Left ventricle myocardium inferior (tissue), 1 donor: ENCODE data around the gene ZBTB46. TPM values are rescaled to one million over a fixed set of nuclear protein-coding genes. Genes with fewer than 3 reads are reported as not detected.
A peak's percentile ranks its signal among the peaks of the same experiment; 100 is the strongest.
"Not testable (repeated sequence)": the region's sequence is repeated elsewhere in the genome, so short reads cannot be mapped to it uniquely, and the experiment has no call there.

Experiments
- DNase-seq: peaks from one replicate; pipeline ENCODE4 v3.0.0-alpha.2; 2020
- H3K27ac ChIP-seq: fragments of 200-600 bp; replicated peaks from 2 replicates; pipeline ENCODE4 v1.8.0; 2021
- H3K27me3 ChIP-seq: fragments of 200-600 bp; 2 replicates; pipeline ENCODE4 v1.8.0; 2021; ENCODE audit warnings: low read depth
- H3K36me3 ChIP-seq: fragments of 200-600 bp; 2 replicates; pipeline ENCODE4 v1.8.0; 2021
- H3K4me1 ChIP-seq: fragments of 200-600 bp; 2 replicates; pipeline ENCODE4 v1.8.0; 2021
- H3K4me3 ChIP-seq: fragments of 200-600 bp; 2 replicates; pipeline ENCODE4 v1.8.0; 2021; ENCODE audit warnings: mild to moderate bottlenecking, moderate library complexity
- H3K9me3 ChIP-seq: fragments of 200-600 bp; replicated peaks from 2 replicates; pipeline ENCODE4 v1.8.0; 2021
- intact Hi-C: fragments of 100-400 bp; cut with micrococcal nuclease; formaldehyde crosslinking; loops from one replicate; pipeline ENCODE4 v1.11.0; 2022
- total RNA-seq: library from RNA; stranded (reverse); fragmentation: NEBNext Ultra II Directional; extraction: Animal tissue kit (Norgen Biotek cat#: 25700); gene quantifications from one replicate; pipeline ENCODE4 v1.2.1, GENCODE V29; 2021
- TF ChIP-seq, protein P1 (sequence below): fragments of 200-600 bp; IDR thresholded peaks from 2 replicates; pipeline ENCODE4 v1.8.0; 2021; ENCODE audit warnings: antibody characterized with exemption, mild to moderate bottlenecking, borderline replicate concordance
- donor health status: DM: no; HTN: yes; CAD: no; lungs with severe emphysema.

ZBTB46 gene
- total RNA-seq, 1 donor from 2014 or later: 13.6 TPM

DNA sequence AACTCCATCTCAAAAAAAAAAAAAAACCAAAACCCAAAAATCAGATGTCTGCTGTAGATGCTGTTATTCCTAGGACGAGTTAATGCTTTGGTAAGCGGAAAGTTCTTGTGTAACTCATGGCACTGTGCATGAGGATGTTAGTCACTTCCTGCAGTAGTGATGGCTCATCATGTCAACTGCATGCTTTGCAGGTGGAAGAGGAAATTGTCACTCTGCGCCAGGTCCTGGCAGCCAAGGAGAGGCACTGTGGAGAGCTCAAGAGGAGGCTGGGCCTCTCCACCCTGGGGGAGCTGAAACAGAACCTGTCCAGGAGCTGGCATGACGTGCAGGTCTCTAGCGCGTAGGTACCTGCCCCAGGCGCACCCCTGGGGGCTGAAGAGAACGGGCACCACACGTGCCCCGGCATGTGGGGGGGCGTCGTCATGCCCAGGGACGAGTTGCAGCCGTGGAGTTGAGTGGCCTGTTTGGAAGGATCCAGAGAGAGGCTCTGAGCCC is 42.5 kb upstream of the ZBTB46 start:
- TF ChIP-seq, protein P1, sequence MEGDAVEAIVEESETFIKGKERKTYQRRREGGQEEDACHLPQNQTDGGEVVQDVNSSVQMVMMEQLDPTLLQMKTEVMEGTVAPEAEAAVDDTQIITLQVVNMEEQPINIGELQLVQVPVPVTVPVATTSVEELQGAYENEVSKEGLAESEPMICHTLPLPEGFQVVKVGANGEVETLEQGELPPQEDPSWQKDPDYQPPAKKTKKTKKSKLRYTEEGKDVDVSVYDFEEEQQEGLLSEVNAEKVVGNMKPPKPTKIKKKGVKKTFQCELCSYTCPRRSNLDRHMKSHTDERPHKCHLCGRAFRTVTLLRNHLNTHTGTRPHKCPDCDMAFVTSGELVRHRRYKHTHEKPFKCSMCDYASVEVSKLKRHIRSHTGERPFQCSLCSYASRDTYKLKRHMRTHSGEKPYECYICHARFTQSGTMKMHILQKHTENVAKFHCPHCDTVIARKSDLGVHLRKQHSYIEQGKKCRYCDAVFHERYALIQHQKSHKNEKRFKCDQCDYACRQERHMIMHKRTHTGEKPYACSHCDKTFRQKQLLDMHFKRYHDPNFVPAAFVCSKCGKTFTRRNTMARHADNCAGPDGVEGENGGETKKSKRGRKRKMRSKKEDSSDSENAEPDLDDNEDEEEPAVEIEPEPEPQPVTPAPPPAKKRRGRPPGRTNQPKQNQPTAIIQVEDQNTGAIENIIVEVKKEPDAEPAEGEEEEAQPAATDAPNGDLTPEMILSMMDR: no peak
- Histone ChIP-seq H3K4me3 (no peak overlapping the region), H3K4me1 (peaks cover 22% of the 10 kb centered on the region), H3K27me3 (no peaks in the 10 kb centered on the region), H3K9me3 (no peaks in the 10 kb centered on the region), H3K27ac (peak overlapping the region; percentile 47), H3K36me3 (peaks cover 99% of the 10 kb centered on the region)
- DNase-seq: no peak
- intact Hi-C loops: no loop called here

DNA sequence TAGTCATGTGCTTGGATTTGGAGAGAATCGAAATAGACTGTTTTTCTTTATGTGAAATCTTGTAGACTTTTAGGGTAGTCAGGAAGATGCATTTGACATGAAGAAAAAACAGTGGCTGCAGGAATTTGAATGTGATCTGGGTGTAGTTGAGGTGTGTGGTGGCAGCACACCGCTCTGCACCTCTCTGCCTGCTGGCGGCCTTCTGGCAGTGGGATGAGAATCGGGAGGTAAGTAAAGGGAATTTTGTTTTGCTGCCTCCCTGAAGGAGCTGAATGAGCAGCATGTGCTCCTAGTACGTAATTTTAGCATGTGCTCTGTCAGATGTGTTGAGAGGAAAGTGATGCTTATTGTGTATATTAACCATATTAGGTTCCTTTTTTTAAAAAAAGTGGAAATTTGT is 37.2 kb upstream of the ZBTB46 start:
- peaks cover 39% of the 10 kb centered on the region for H3K4me1 ChIP-seq
- intact Hi-C loops: loop anchor here (10.0 kb wide), 1 partner anchor 53 kb away; no protein-coding TSS in a partner anchor
- TF ChIP-seq, protein P1: no peak

DNA sequence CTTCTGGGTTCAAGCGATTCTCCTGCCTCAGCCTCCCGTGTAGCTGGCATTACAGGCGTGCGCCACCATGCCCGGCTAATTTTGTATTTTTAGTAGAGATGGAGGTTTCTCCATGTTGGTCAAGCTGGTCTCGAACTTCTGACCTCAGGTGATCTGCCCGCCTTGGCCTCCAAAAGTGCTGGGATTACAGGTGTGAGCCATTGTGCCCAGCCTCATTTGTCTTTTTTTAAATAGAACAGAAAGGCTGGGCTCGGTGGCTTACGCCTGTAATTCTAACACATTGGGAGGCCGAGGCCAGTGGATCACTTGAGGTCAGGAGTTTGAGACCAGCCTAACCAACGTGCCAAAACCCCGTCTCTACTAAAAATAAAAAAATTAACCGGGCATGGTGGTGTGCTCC is 36.0 kb upstream of the ZBTB46 start:
- H3K4me3 ChIP-seq, H3K27me3 ChIP-seq, H3K9me3 ChIP-seq, DNase-seq, H3K27ac ChIP-seq: not testable (repeated sequence)
- H3K4me1 ChIP-seq: peaks cover 40% of the 10 kb centered on the region
- H3K36me3 ChIP-seq: peaks cover 47% of the 10 kb centered on the region
- intact Hi-C loops: loop anchor here (10.0 kb wide), 1 partner anchor 52 kb away; no protein-coding TSS in a partner anchor

More for the DNA sequence above, 37.2 kb upstream of the ZBTB46 start:
- Histone ChIP-seq H3K36me3 (peaks cover 54% of the 10 kb centered on the region), H3K27me3 (no peaks in the 10 kb centered on the region), H3K4me3 (no peak overlapping the region), H3K27ac (no peak overlapping the region), H3K9me3 (no peaks in the 10 kb centered on the region)
- no peak for DNase-seq

DNA sequence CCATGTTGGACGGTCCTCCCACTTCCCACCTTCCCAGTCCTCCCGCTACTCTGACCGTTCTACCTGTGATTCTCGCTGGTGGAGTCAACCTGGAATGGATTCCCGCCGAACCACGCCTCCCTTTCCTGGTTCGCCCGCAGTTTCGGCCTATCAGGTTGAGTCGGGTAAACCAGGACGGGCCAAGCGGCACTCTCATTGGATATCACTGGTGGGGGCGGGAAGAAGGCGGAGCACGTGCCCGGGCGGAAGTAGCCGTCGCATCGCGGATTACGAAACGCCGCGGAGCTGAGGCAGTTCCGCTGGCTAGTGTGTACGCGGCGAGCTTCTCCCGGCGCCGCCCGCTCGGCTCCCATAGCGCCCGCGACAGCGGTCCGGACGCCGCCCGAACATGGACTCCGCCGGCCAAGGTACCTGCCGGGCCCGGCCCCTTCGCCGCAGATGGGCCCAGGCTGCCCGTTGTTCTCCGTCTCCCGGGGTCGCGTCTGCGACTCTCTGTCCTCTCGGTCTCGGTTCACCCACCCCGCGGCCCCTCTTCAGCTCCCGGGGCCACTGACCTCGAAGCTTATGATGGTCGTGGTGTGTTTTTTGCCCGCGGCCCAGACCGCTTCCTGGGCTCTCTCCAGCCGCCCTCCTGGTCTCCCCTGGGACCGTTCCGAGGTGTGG is 34.0 kb upstream of the ZBTB46 start, which contains the start of gene TPD52L2:
Gene TPD52L2 (plus strand): TSS at position 293 of the 663 bp plus-strand sequence. CDS start 96 bp downstream, at position 389.
- peak; percentile 98 for DNase-seq
- Histone ChIP-seq H3K4me3 (peak within 1 kb of the TSS; percentile 98), H3K9me3 (no peaks in the 10 kb centered on the region), H3K27me3 (no peaks in the 10 kb centered on the region), H3K36me3 (peaks cover 35% of the 10 kb centered on the region), H3K27ac (peak within 1 kb of the TSS; percentile 97), H3K4me1 (peaks cover 45% of the 10 kb centered on the region)
- intact Hi-C loops: loop anchor here (10.0 kb wide), 1 partner anchor 50 kb away; no protein-coding TSS in a partner anchor
- TF ChIP-seq, protein P1: no peak

GRCh38 chr20:63864545-63864977 is 33.5 kb upstream of the ZBTB46 start:
- DNase-seq: no peak
- no peaks in the 10 kb centered on the region for H3K27me3 ChIP-seq
- peak overlapping the region; percentile 98 for H3K4me3 ChIP-seq
- intact Hi-C loops: loop anchor here (10.0 kb wide), 1 partner anchor 50 kb away; no protein-coding TSS in a partner anchor
- peaks cover 29% of the 10 kb centered on the region for H3K36me3 ChIP-seq
- H3K4me1 ChIP-seq: peaks cover 49% of the 10 kb centered on the region
- TF ChIP-seq, protein P1: no peak
- H3K27ac ChIP-seq: peak overlapping the region; percentile 97
- no peaks in the 10 kb centered on the region for H3K9me3 ChIP-seq
